ENCODE data around the gene RIMKLA.

Gene RIMKLA

GRCh38 chr1:42433369-42433768 lies 52.8 kb downstream of the RIMKLA start:
- peaks cover 29% of the 10 kb centered on the region for H3K4me1 Mint-ChIP-seq
- no peaks in the 10 kb centered on the region for H3K36me3 Mint-ChIP-seq (ENCODE audit: low read depth)
- no peak overlapping the region for H3K27ac Mint-ChIP-seq
- H3K27me3 Mint-ChIP-seq (ENCODE audit: low read depth, poor library complexity) = peaks cover 10% of the 10 kb centered on the region
- no peak for DNase-seq
- no peak for TF ChIP-seq CTCF (IDR thresholded peaks at IDR 0.05)
- no peaks in the 10 kb centered on the region for H3K9me3 Mint-ChIP-seq
- H3K4me3 Mint-ChIP-seq = no peak overlapping the region

- no peak overlapping the region for H3K4me3 Mint-ChIP-seq
- no peak for TF ChIP-seq CTCF (IDR thresholded peaks at IDR 0.05)
- DNase-seq = no peak
Observed at GRCh38 chr1:42434340-42434739, 53.7 kb downstream of the RIMKLA start.

GRCh38 chr1:42439940-42440339 lies 59.3 kb downstream of the RIMKLA start:
- no peak for TF ChIP-seq CTCF (IDR thresholded peaks at IDR 0.05)
- H3K9me3 Mint-ChIP-seq = no peaks in the 10 kb centered on the region
- no peak overlapping the region for H3K27ac Mint-ChIP-seq
- H3K36me3 Mint-ChIP-seq (ENCODE audit: low read depth) = no peaks in the 10 kb centered on the region
- H3K4me1 Mint-ChIP-seq = no peaks in the 10 kb centered on the region
- peaks cover 13% of the 10 kb centered on the region for H3K27me3 Mint-ChIP-seq (ENCODE audit: low read depth, poor library complexity)
- no peak for DNase-seq
- no peak overlapping the region for H3K4me3 Mint-ChIP-seq

More at GRCh38 chr1:42434340-42434739, 53.7 kb downstream of the RIMKLA start:
- no peak overlapping the region for H3K27ac Mint-ChIP-seq
- no peaks in the 10 kb centered on the region for H3K9me3 Mint-ChIP-seq
- H3K36me3 Mint-ChIP-seq (ENCODE audit: low read depth) = no peaks in the 10 kb centered on the region
- peaks cover 13% of the 10 kb centered on the region for H3K27me3 Mint-ChIP-seq (ENCODE audit: low read depth, poor library complexity)
- H3K4me1 Mint-ChIP-seq = peaks cover 25% of the 10 kb centered on the region

- no peaks in the 10 kb centered on the region for H3K9me3 Mint-ChIP-seq
- no peak for DNase-seq
- TF ChIP-seq CTCF (IDR thresholded peaks at IDR 0.05) = no peak
- peaks cover 9% of the 10 kb centered on the region for H3K27me3 Mint-ChIP-seq (ENCODE audit: low read depth, poor library complexity)
- no peak overlapping the region for H3K4me3 Mint-ChIP-seq
- no peaks in the 10 kb centered on the region for H3K36me3 Mint-ChIP-seq (ENCODE audit: low read depth)
- H3K4me1 Mint-ChIP-seq = peaks cover 6% of the 10 kb centered on the region
- no peak overlapping the region for H3K27ac Mint-ChIP-seq
Observed at GRCh38 chr1:42442662-42443061, 62.1 kb downstream of the RIMKLA start.

- DNase-seq = no peak
- no peak for TF ChIP-seq CTCF (IDR thresholded peaks at IDR 0.05)
- H3K4me3 Mint-ChIP-seq = no peak overlapping the region
- no peaks in the 10 kb centered on the region for H3K9me3 Mint-ChIP-seq
- H3K36me3 Mint-ChIP-seq (ENCODE audit: low read depth) = no peaks in the 10 kb centered on the region
- H3K27ac Mint-ChIP-seq = no peak overlapping the region
- peaks cover 6% of the 10 kb centered on the region for H3K4me1 Mint-ChIP-seq
- no peaks in the 10 kb centered on the region for H3K27me3 Mint-ChIP-seq (ENCODE audit: low read depth, poor library complexity)
Observed at GRCh38 chr1:42449256-42449655, 68.7 kb downstream of the RIMKLA start.

GRCh38 chr1:42450061-42450460 lies 69.5 kb downstream of the RIMKLA start:
- no peak for DNase-seq
- Mint-ChIP-seq H3K4me3 (no peak overlapping the region), H3K4me1 (peaks cover 6% of the 10 kb centered on the region), H3K27ac (no peak overlapping the region), H3K36me3 (ENCODE audit: low read depth) (no peaks in the 10 kb centered on the region), H3K9me3 (no peaks in the 10 kb centered on the region), H3K27me3 (ENCODE audit: low read depth, poor library complexity) (no peaks in the 10 kb centered on the region)
- TF ChIP-seq CTCF (IDR thresholded peaks at IDR 0.05) = no peak
